BLaER1 treated with 17β-estradiol and CSF1 and Interleukin-3, amounts not matched to agents 10 nM and 100 nM (cell line): Measurements from ENCODE around the gene PRUNE2.

Experiments
- H3K27ac ChIP-seq, 11 experiments: shearing (Covaris generic); formaldehyde crosslinking; 2 replicates each; pipeline ENCODE4 v1.8.1; 2022
- H3K27me3 ChIP-seq, 11 experiments: shearing (Covaris generic); formaldehyde crosslinking; 2 replicates each; pipeline ENCODE4 v1.8.1; 2022
- H3K36me3 ChIP-seq, 11 experiments: shearing (Covaris generic); formaldehyde crosslinking; 2 replicates each; pipeline ENCODE4 v1.8.1; 2022
- H3K4me1 ChIP-seq, 10 experiments: shearing (Covaris generic); formaldehyde crosslinking; 2 replicates each; pipeline ENCODE4 v1.8.1; 2022
- H3K4me2 ChIP-seq, 11 experiments: shearing (Covaris generic); formaldehyde crosslinking; 2 replicates each; pipeline ENCODE4 v1.8.1; 2022
- H3K4me3 ChIP-seq, 10 experiments: shearing (Covaris generic); formaldehyde crosslinking; 2 replicates each; pipeline ENCODE4 v1.8.1; 2022
- H3K9ac ChIP-seq, 11 experiments: shearing (Covaris generic); formaldehyde crosslinking; 2 replicates each; pipeline ENCODE4 v1.8.1; 2022
- H3K9me3 ChIP-seq, 11 experiments: shearing (Covaris generic); formaldehyde crosslinking; replicated peaks in 1 of 11; 2 replicates each; pipeline ENCODE4 v1.8.1; 2022
- H4K20me1 ChIP-seq, 11 experiments: shearing (Covaris generic); formaldehyde crosslinking; 2 replicates each; pipeline ENCODE4 v1.8.1; 2022
- Cebpa-rat ChIP-seq, 11 experiments: shearing (Covaris generic); IDR thresholded peaks; 2 replicates each; pipeline ENCODE4 v1.8.1; 2022

The PRUNE2 gene

GRCh38 chr9:76793784-76794431 lies 112.0 kb downstream of the PRUNE2 start:
- no peak for TF ChIP-seq Cebpa-rat (IDR thresholded peaks at IDR 0.05)
- Histone ChIP-seq H3K27ac (no peak overlapping the region), H3K4me3 (no peak overlapping the region), H3K9me3 (no peaks in the 10 kb centered on the region), H3K27me3 (no peaks in the 10 kb centered on the region), H3K36me3 (no peaks in the 10 kb centered on the region), H3K4me2 (no peak overlapping the region), H3K9ac (no peak overlapping the region), H3K4me1 (peaks cover 4 to 13% (median 9%) of the 10 kb centered on the region in 10 experiments; a peak in 17 of 20 replicates), H4K20me1 (no peaks in the 10 kb centered on the region)

GRCh38 chr9:76789840-76790239 lies 116.1 kb downstream of the PRUNE2 start:
- Histone ChIP-seq H3K4me2 (no peak overlapping the region), H3K27ac (no peak overlapping the region), H4K20me1 (no peaks in the 10 kb centered on the region), H3K36me3 (no peaks in the 10 kb centered on the region), H3K27me3 (no peaks in the 10 kb centered on the region), H3K9me3 (no peaks in the 10 kb centered on the region), H3K4me1 (peaks cover 0 to 7% (median 5%) of the 10 kb centered on the region in 10 experiments; a peak in 11 of 20 replicates), H3K9ac (no peak overlapping the region), H3K4me3 (no peak overlapping the region)
- no peak for TF ChIP-seq Cebpa-rat (IDR thresholded peaks at IDR 0.05)

GRCh38 chr9:76787677-76788076 lies 118.2 kb downstream of the PRUNE2 start:
- H3K4me3 ChIP-seq, result no peak overlapping the region
- no peaks in the 10 kb centered on the region for H3K27me3 ChIP-seq
- no peak overlapping the region for H3K9ac ChIP-seq
- no peaks in the 10 kb centered on the region for H4K20me1 ChIP-seq
- no peak for TF ChIP-seq Cebpa-rat (IDR thresholded peaks at IDR 0.05)
- peak overlapping the region in 10 of 11 experiments; percentile 24 to 53 (median 43); a peak in 16 of 22 replicates for H3K4me2 ChIP-seq
- no peaks in the 10 kb centered on the region for H3K36me3 ChIP-seq
- no peak overlapping the region for H3K27ac ChIP-seq
- H3K9me3 ChIP-seq, result no peaks in the 10 kb centered on the region
- peaks cover 0 to 7% (median 5%) of the 10 kb centered on the region in 10 experiments; a peak in 11 of 20 replicates for H3K4me1 ChIP-seq

- Histone ChIP-seq H3K9me3 (no peaks in the 10 kb centered on the region), H3K9ac (no peak overlapping the region), H3K27ac (no peak overlapping the region), H3K36me3 (no peaks in the 10 kb centered on the region), H3K4me3 (no peak overlapping the region), H4K20me1 (no peaks in the 10 kb centered on the region), H3K4me1 (peaks cover 0 to 7% (median 5%) of the 10 kb centered on the region in 10 experiments; a peak in 11 of 20 replicates), H3K4me2 (no peak overlapping the region), H3K27me3 (no peaks in the 10 kb centered on the region)
- no peak for TF ChIP-seq Cebpa-rat (IDR thresholded peaks at IDR 0.05)
Measured at GRCh38 chr9:76785501-76785900, 120.4 kb downstream of the PRUNE2 start.

- no peaks in the 10 kb centered on the region for H3K9me3 ChIP-seq
- no peak overlapping the region for H3K27ac ChIP-seq
- no peak overlapping the region for H3K4me2 ChIP-seq
- no peaks in the 10 kb centered on the region for H4K20me1 ChIP-seq
- H3K36me3 ChIP-seq, result no peaks in the 10 kb centered on the region
- H3K9ac ChIP-seq, result no peak overlapping the region
- no peak overlapping the region for H3K4me3 ChIP-seq
- TF ChIP-seq Cebpa-rat (IDR thresholded peaks at IDR 0.05), result no peak
- peaks cover 0 to 7% (median 5%) of the 10 kb centered on the region in 10 experiments; a peak in 11 of 20 replicates for H3K4me1 ChIP-seq
- no peaks in the 10 kb centered on the region for H3K27me3 ChIP-seq
Measured at GRCh38 chr9:76784881-76785280, 121.0 kb downstream of the PRUNE2 start.

- Histone ChIP-seq H3K4me1 (no peaks in the 10 kb centered on the region), H3K4me3 (no peak overlapping the region), H4K20me1 (no peaks in the 10 kb centered on the region), H3K9ac (no peak overlapping the region), H3K9me3 (no peaks in the 10 kb centered on the region), H3K27ac (no peak overlapping the region), H3K27me3 (no peaks in the 10 kb centered on the region), H3K4me2 (no peak overlapping the region), H3K36me3 (no peaks in the 10 kb centered on the region)
- no peak for TF ChIP-seq Cebpa-rat (IDR thresholded peaks at IDR 0.05)
Measured at GRCh38 chr9:76772686-76773445, 133.0 kb downstream of the PRUNE2 start.

- no peaks in the 10 kb centered on the region for H4K20me1 ChIP-seq
- no peaks in the 10 kb centered on the region for H3K9me3 ChIP-seq
- no peaks in the 10 kb centered on the region for H3K36me3 ChIP-seq
- H3K4me3 ChIP-seq, result no peak overlapping the region
- no peaks in the 10 kb centered on the region for H3K4me1 ChIP-seq
- TF ChIP-seq Cebpa-rat (IDR thresholded peaks at IDR 0.05), result no peak
- H3K27ac ChIP-seq, result no peak overlapping the region
- H3K27me3 ChIP-seq, result no peaks in the 10 kb centered on the region
- H3K9ac ChIP-seq, result no peak overlapping the region
- H3K4me2 ChIP-seq, result no peak overlapping the region
Measured at GRCh38 chr9:76766126-76766525, 139.8 kb downstream of the PRUNE2 start.

GRCh38 chr9:76764138-76764537 lies 141.8 kb downstream of the PRUNE2 start, which contains the start of gene PCA3:
Gene PCA3, plus strand, starts transcription at chr9:76764438.
- Histone ChIP-seq H3K36me3 (no peaks in the 10 kb centered on the region), H3K4me3 (no peak within 1 kb of the TSS), H3K9ac (no peak within 1 kb of the TSS), H3K27ac (no peak within 1 kb of the TSS), H3K4me2 (no peak within 1 kb of the TSS), H3K4me1 (peaks cover 10 to 18% (median 11%) of the 10 kb centered on the region in 10 experiments), H3K9me3 (no peaks in the 10 kb centered on the region), H4K20me1 (no peaks in the 10 kb centered on the region), H3K27me3 (no peaks in the 10 kb centered on the region)
- no peak for TF ChIP-seq Cebpa-rat (IDR thresholded peaks at IDR 0.05)

GRCh38 chr9:76761448-76761847 lies 144.5 kb downstream of the PRUNE2 start:
- Histone ChIP-seq H3K27ac (no peak overlapping the region), H3K9ac (no peak overlapping the region), H3K9me3 (no peaks in the 10 kb centered on the region), H3K4me1 (peaks cover 12 to 28% (median 19%) of the 10 kb centered on the region in 10 experiments), H4K20me1 (no peaks in the 10 kb centered on the region), H3K36me3 (no peaks in the 10 kb centered on the region), H3K4me2 (no peak overlapping the region), H3K27me3 (no peaks in the 10 kb centered on the region), H3K4me3 (no peak overlapping the region)
- TF ChIP-seq Cebpa-rat (IDR thresholded peaks at IDR 0.05), result no peak
